HG02943 (cell line): Measurements from ENCODE around the gene EYA4.

ENCODE experiments used
- ATAC-seq: cut with Tn5 transposase; IDR thresholded peaks from one replicate; pipeline ENCODE4 v1.9.1; 2021; ENCODE audit warnings: mild to moderate bottlenecking, low read depth, moderate library complexity; ENCODE audit not compliant: unreplicated experiment

The EYA4 gene

GRCh38 chr6:133241901-133242636 is 912 bp downstream of the EYA4 start:
- ATAC-seq: no peak

DNA sequence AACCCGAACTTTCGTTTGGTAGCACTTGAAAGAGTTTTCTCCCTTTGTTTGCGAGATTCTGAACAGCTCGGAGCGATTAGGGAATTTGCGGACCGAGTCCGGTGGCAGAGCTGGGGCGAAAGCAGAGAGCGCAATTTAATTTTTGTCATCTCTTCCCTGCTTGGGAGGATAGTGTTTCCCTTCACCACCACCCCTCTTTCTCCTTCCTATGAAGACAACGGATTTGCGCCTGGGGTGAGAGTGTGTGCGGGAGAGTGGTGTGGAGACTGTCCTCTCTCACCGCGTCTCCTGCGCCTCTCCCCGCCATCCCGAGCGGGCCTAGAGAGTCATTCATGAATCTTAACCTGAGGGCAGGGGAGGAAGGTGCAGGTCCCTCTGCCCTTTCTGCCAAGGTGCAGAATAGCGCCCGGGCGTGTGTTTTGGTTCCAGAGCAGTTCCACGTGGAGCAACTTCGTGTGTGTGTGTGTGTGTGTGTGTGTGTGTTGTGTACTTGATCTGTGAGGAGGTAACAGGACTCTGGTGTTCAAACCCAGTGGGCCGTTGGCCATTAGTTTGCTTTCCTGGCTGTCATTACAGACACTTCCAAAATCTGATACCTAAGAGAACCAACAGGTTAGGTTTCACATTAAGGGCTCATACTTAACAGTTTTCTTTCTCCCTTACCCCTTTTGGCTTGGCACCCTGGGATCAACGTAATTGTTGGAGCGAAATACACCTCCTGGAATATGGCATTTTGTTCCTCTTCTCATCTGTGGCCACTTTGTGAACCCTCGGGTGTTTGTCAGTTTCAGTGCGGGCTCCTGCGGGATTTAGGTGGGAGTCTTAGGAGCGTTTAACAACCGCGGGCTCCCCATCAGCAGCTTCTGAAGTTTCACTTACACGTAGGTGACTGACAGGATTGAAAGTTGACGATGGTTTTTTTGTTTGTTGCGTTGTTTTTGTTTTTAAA is 1.8 kb downstream of the EYA4 start:
- ATAC-seq: no peak

GRCh38 chr6:133243723-133244305 is 2.7 kb downstream of the EYA4 start:
- no peak for ATAC-seq

DNA sequence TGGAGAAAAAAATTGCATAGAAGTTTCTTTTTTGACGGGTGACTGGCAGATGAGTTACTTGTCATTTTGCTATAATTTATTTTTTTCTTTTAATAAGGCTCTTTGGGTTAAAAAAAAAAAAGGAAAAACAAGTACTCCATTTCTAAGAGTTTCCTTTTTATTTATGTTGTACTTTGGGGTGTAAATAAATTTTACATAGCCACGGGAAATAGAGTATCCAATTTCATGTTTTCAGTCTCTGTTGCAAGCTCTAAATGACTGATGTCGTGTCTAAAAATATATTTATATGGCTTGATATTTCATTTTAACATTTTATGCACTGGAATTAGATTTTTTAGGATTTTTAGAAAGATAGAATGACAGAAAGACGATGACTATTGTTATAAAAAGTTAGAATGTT is 3.4 kb downstream of the EYA4 start:
- no peak for ATAC-seq

- ATAC-seq: no peak
These were observed 3.9 kb downstream of the EYA4 start for GRCh38 chr6:133245007-133245406.

GRCh38 chr6:133245422-133245903 is 4.3 kb downstream of the EYA4 start:
- ATAC-seq: no peak

DNA sequence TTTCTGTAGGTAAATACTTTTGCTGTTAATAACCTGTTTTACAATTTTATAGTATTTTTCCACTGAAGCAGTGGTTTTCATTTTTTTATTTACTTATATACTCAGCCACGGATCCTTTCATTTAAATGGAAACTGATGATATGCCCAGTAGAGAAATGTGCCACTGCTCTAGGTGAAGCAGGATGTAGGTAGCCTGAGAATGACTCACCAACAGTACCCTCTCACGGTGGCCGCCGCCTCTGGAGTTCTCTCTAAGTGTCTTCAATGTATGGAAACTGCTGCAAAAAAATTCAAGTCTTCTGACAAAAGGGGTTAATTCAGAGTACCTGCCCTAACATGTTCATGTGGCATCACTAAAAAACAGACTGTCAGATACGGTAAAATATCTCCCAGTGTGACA is 6.4 kb downstream of the EYA4 start:
- ATAC-seq: no peak

GRCh38 chr6:133248241-133249001 is 7.3 kb downstream of the EYA4 start:
- ATAC-seq: no peak

- no peak for ATAC-seq
These were observed 10.5 kb downstream of the EYA4 start for GRCh38 chr6:133251688-133252087.

GRCh38 chr6:133254552-133255228 is 13.5 kb downstream of the EYA4 start:
- ATAC-seq: no peak

GRCh38 chr6:133257545-133258105 is 16.5 kb downstream of the EYA4 start:
- ATAC-seq: no peak

GRCh38 chr6:133259561-133259960 is 18.4 kb downstream of the EYA4 start:
- no peak for ATAC-seq

DNA sequence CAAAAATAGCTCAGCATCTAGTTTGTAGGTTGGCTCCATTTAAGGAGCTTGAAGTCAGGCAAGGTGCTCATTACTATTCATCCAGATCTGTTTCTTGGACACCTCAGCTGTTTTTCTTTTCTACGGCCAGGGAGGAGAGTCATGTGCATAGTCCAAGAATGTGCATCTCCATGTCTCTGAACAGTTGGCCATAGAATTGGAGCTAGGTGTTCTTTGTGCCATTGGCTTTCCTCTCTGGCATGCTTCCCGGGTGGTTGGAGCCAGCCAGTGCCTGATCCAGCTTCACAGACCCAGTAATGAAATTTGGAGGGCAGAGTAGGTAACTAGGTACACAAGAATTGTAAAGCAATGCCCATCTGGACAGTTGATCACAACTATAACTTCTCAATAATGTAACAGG is 21.6 kb downstream of the EYA4 start:
- no peak for ATAC-seq

- no peak for ATAC-seq
These were observed 23.9 kb downstream of the EYA4 start for GRCh38 chr6:133265066-133265465.

DNA sequence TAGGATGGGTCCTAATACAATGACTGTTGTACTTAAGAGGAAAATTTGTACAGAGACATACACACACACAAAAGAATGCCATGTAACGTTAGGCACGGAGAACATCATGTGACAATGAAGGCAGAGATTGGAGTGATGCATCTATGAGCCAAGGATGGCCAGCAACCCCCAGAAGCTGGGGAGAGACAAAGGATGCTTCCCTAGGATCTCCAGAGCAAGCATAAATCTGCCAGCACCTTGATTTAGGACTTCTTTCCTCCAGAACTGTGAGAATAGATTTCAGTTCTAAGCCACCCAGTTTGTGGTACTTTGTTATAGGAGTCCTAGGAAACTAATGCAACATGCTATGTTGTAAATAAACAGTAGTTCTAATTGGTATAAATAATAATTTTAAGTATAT is 25.0 kb downstream of the EYA4 start:
- no peak for ATAC-seq

GRCh38 chr6:133268621-133269020 is 27.5 kb downstream of the EYA4 start:
- ATAC-seq: no peak

DNA sequence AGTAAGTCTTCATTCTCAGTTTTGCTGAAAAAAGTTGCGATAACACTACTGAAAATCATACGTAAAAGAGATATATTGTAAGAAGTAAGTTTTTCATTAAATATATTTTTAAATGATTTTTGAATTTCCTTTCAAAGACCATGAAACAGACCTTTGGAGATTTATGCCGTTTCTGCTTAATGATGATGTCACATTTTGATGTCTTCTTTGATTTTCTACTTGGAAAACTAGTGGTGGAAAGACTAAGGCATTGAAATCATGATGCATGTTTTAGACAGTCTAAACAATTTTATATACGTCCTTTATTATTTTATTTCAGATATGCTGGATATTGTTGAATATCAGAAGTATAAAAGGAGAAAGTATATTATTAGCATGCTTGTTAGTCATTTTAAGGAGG is 33.7 kb downstream of the EYA4 start:
- ATAC-seq: no peak

DNA sequence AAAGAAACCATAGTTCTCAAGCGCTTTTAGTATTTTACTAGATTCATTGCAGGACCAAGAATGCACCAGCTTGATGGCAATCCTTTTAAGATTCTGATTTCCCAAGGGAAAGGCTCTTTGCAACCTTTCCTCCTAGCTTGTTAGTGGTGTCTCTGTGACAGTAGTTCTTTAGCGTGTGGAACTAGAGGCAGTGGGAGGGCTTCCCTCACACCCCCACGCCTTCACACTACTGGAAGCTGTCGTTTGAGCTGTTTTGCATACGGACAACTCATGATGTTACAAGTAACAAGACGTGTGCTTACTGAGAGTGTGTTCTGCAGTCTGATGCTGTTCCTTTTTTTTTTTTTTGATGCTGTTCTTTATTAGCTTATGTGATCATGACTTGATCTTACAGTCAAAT is 34.1 kb downstream of the EYA4 start:
- ATAC-seq: no peak

- ATAC-seq: no peak
These were observed 36.2 kb downstream of the EYA4 start for GRCh38 chr6:133277228-133277899.
